ENCODE measurements around the gene RAB43.

The RAB43 gene

GRCh38 chr3:129132097-129132866 is 10.7 kb upstream of the RAB43 start:
- no peak for DNase-seq (ENCODE audit: low spot score)

GRCh38 chr3:129131465-129132088 is 10.0 kb upstream of the RAB43 start:
- H3K4me3 ChIP-seq (ENCODE audit: low read length in 2 of 2): no peak overlapping the region
- WGBS, 2 donors (ENCODE audit: extremely low coverage in 2 of 2, insufficient read length in 2 of 2, insufficient replicate concordance in 1 of 2): no CpG with 5 or more reads among the region's 2 CpGs
- H2BK15ac ChIP-seq (ENCODE audit: low read length): no peak overlapping the region
- H3K4me1 ChIP-seq (ENCODE audit: control insufficient read depth in 2 of 2, insufficient read depth in 1 of 2, low read depth in 1 of 2, low read length in 2 of 2): no peaks in the 10 kb centered on the region
- no peak overlapping the region for H3K4ac ChIP-seq (ENCODE audit: low read length)
- H2AK5ac ChIP-seq (ENCODE audit: low read depth, low read length): no peak overlapping the region
- no peak overlapping the region for H4K91ac ChIP-seq (ENCODE audit: low read depth, low read length, poor library complexity)
- no peak overlapping the region for H3K27ac ChIP-seq (replicated peaks; ENCODE audit: low read length)
- no peak overlapping the region for H2BK120ac ChIP-seq (ENCODE audit: low read depth, low read length)
- peaks cover 37 to 77% of the 10 kb centered on the region in 2 donors for H3K36me3 ChIP-seq (replicated peaks in 1 of 2; ENCODE audit: control insufficient read depth in 2 of 2, insufficient read depth in 2 of 2, low read length in 2 of 2)
- no peaks in the 10 kb centered on the region for H3K27me3 ChIP-seq (ENCODE audit: control insufficient read depth in 3 of 3, insufficient read depth in 3 of 3, low read depth in 1 of 3, low read length in 3 of 3)
- H2BK5ac ChIP-seq (ENCODE audit: low read length): no peak overlapping the region
- H3K9ac ChIP-seq (ENCODE audit: low read depth, low read length, poor library complexity): no peak overlapping the region
- no peak overlapping the region for H3K23ac ChIP-seq (ENCODE audit: low read depth, low read length, poor library complexity)
- no peak overlapping the region for H3K4me2 ChIP-seq (ENCODE audit: insufficient read depth, low read length, poor library complexity, severe bottlenecking)
- no peaks in the 10 kb centered on the region for H3K9me3 ChIP-seq (replicated peaks in 1 of 2; ENCODE audit: control insufficient read depth in 2 of 2, insufficient read depth in 1 of 2, low read depth in 1 of 2, low read length in 2 of 2)
- H3K18ac ChIP-seq (ENCODE audit: low read length): no peak overlapping the region
- peaks cover 4% of the 10 kb centered on the region for H3K79me1 ChIP-seq (ENCODE audit: low read depth, low read length)
- DNase-seq (ENCODE audit: low spot score): no peak
- no peak overlapping the region for H2BK12ac ChIP-seq (ENCODE audit: low read length)
- H4K8ac ChIP-seq (ENCODE audit: low read depth, low read length): no peak overlapping the region
- H2AFZ ChIP-seq (ENCODE audit: low read length): no peak overlapping the region
- no peak overlapping the region for H3K14ac ChIP-seq (ENCODE audit: low read length)

More at GRCh38 chr3:129132097-129132866, 10.7 kb upstream of the RAB43 start:
- Histone ChIP-seq H3K27ac (replicated peaks; ENCODE audit: low read length) (no peak overlapping the region), H2BK5ac (ENCODE audit: low read length) (no peak overlapping the region), H3K27me3 (ENCODE audit: control insufficient read depth in 3 of 3, insufficient read depth in 3 of 3, low read depth in 1 of 3, low read length in 3 of 3) (no peaks in the 10 kb centered on the region), H3K23ac (ENCODE audit: low read depth, low read length, poor library complexity) (no peak overlapping the region), H3K14ac (ENCODE audit: low read length) (no peak overlapping the region), H3K4me2 (ENCODE audit: insufficient read depth, low read length, poor library complexity, severe bottlenecking) (no peak overlapping the region), H2BK120ac (ENCODE audit: low read depth, low read length) (no peak overlapping the region), H3K4me3 (ENCODE audit: low read length in 2 of 2) (no peak overlapping the region), H3K36me3 (replicated peaks in 1 of 2; ENCODE audit: control insufficient read depth in 2 of 2, insufficient read depth in 2 of 2, low read length in 2 of 2) (peaks cover 37 to 79% of the 10 kb centered on the region in 2 donors), H2BK12ac (ENCODE audit: low read length) (no peak overlapping the region), H2BK15ac (ENCODE audit: low read length) (no peak overlapping the region), H4K91ac (ENCODE audit: low read depth, low read length, poor library complexity) (no peak overlapping the region), H3K9ac (ENCODE audit: low read depth, low read length, poor library complexity) (no peak overlapping the region), H2AFZ (ENCODE audit: low read length) (no peak overlapping the region), H4K8ac (ENCODE audit: low read depth, low read length) (no peak overlapping the region), H3K9me3 (replicated peaks in 1 of 2; ENCODE audit: control insufficient read depth in 2 of 2, insufficient read depth in 1 of 2, low read depth in 1 of 2, low read length in 2 of 2) (no peaks in the 10 kb centered on the region), H3K79me1 (ENCODE audit: low read depth, low read length) (peaks cover 4% of the 10 kb centered on the region), H3K4me1 (ENCODE audit: control insufficient read depth in 2 of 2, insufficient read depth in 1 of 2, low read depth in 1 of 2, low read length in 2 of 2) (no peaks in the 10 kb centered on the region), H3K4ac (ENCODE audit: low read length) (no peak overlapping the region), H3K18ac (ENCODE audit: low read length) (no peak overlapping the region), H2AK5ac (ENCODE audit: low read depth, low read length) (no peak overlapping the region)
- no CpG with 5 or more reads among the region's 5 CpGs for WGBS, 2 donors (ENCODE audit: extremely low coverage in 2 of 2, insufficient read length in 2 of 2, insufficient replicate concordance in 1 of 2)

DNA sequence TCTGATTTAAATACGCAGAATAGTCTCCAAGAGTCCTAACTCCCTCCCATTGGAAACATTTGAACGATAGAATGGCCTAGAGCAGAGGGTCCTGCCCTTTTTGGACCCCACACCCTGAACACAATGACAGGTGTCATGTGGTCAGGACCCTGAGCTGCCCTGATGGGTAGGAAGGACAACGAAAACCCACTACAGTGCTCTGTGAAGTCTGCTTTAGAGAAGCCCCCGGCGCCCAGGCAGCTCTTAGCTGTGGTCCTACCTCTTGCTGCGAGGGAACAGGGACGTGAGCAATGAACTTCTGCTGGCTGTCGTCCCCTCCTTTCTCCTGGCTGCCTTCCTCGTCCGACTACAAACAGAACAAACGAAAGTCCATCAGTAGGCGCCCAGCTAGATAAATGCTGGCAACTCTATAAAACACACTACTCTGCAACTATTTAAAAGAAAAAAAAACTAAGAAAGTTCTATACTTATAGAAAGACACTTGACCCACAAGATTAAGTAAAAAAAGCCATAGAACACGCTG is 8.7 kb upstream of the RAB43 start:
- no peak overlapping the region for H2AK5ac ChIP-seq (ENCODE audit: low read depth, low read length)
- H3K27ac ChIP-seq (replicated peaks; ENCODE audit: low read length): no peak overlapping the region
- no peaks in the 10 kb centered on the region for H3K4me1 ChIP-seq (ENCODE audit: control insufficient read depth in 2 of 2, insufficient read depth in 1 of 2, low read depth in 1 of 2, low read length in 2 of 2)
- H3K27me3 ChIP-seq (ENCODE audit: control insufficient read depth in 3 of 3, insufficient read depth in 3 of 3, low read depth in 1 of 3, low read length in 3 of 3): no peaks in the 10 kb centered on the region
- no peak overlapping the region for H2BK120ac ChIP-seq (ENCODE audit: low read depth, low read length)
- no peak overlapping the region for H4K91ac ChIP-seq (ENCODE audit: low read depth, low read length, poor library complexity)
- no peak overlapping the region for H4K8ac ChIP-seq (ENCODE audit: low read depth, low read length)
- H3K9ac ChIP-seq (ENCODE audit: low read depth, low read length, poor library complexity): no peak overlapping the region
- no peaks in the 10 kb centered on the region for H3K9me3 ChIP-seq (replicated peaks in 1 of 2; ENCODE audit: control insufficient read depth in 2 of 2, insufficient read depth in 1 of 2, low read depth in 1 of 2, low read length in 2 of 2)
- DNase-seq (ENCODE audit: low spot score): no peak
- no CpG with 5 or more reads among the region's 13 CpGs for WGBS, 2 donors (ENCODE audit: extremely low coverage in 2 of 2, insufficient read length in 2 of 2, insufficient replicate concordance in 1 of 2)
- H3K4ac ChIP-seq (ENCODE audit: low read length): no peak overlapping the region
- no peak overlapping the region for H2BK15ac ChIP-seq (ENCODE audit: low read length)
- peaks cover 37 to 68% of the 10 kb centered on the region in 2 donors for H3K36me3 ChIP-seq (replicated peaks in 1 of 2; ENCODE audit: control insufficient read depth in 2 of 2, insufficient read depth in 2 of 2, low read length in 2 of 2)
- no peak overlapping the region for H2BK5ac ChIP-seq (ENCODE audit: low read length)
- no peak overlapping the region for H3K14ac ChIP-seq (ENCODE audit: low read length)
- peaks cover 4% of the 10 kb centered on the region for H3K79me1 ChIP-seq (ENCODE audit: low read depth, low read length)
- H2BK12ac ChIP-seq (ENCODE audit: low read length): no peak overlapping the region
- H3K4me3 ChIP-seq (ENCODE audit: low read length in 2 of 2): no peak overlapping the region
- no peak overlapping the region for H3K18ac ChIP-seq (ENCODE audit: low read length)
- no peak overlapping the region for H2AFZ ChIP-seq (ENCODE audit: low read length)
- no peak overlapping the region for H3K4me2 ChIP-seq (ENCODE audit: insufficient read depth, low read length, poor library complexity, severe bottlenecking)
- no peak overlapping the region for H3K23ac ChIP-seq (ENCODE audit: low read depth, low read length, poor library complexity)
